GM18502 (cell line): Measurements from ENCODE around the gene ITGA11.
"Not testable (repeated sequence)": the region's sequence is repeated elsewhere in the genome, so short reads cannot be mapped to it uniquely, and the experiment has no call there.

Experiments
- ATAC-seq: cut with Tn5 transposase; IDR thresholded peaks from one replicate; pipeline ENCODE4 v1.9.1; 2021; ENCODE audit warnings: mild to moderate bottlenecking; ENCODE audit not compliant: unreplicated experiment, poor library complexity

Gene ITGA11

GRCh38 chr15:68426116-68426515 is 5.8 kb downstream of the ITGA11 start:
- no peak for ATAC-seq

- ATAC-seq: no peak
Measured at GRCh38 chr15:68425428-68426060, 6.4 kb downstream of the ITGA11 start.

GRCh38 chr15:68424754-68425390 is 7.1 kb downstream of the ITGA11 start:
- ATAC-seq: no peak

GRCh38 chr15:68423359-68424296 is 8.3 kb downstream of the ITGA11 start:
- ATAC-seq: no peak

GRCh38 chr15:68422403-68423145 is 9.4 kb downstream of the ITGA11 start:
- not testable (repeated sequence) for ATAC-seq

GRCh38 chr15:68421798-68422402 is 10.1 kb downstream of the ITGA11 start:
- no peak for ATAC-seq

GRCh38 chr15:68421115-68421551 is 10.8 kb downstream of the ITGA11 start:
- no peak for ATAC-seq

- ATAC-seq: no peak
Measured at GRCh38 chr15:68420186-68420684, 11.7 kb downstream of the ITGA11 start.

- ATAC-seq: no peak
Measured at GRCh38 chr15:68419301-68420175, 12.4 kb downstream of the ITGA11 start.

- no peak for ATAC-seq
Measured at GRCh38 chr15:68418611-68419161, 13.3 kb downstream of the ITGA11 start.

GRCh38 chr15:68417897-68418296 is 14.1 kb downstream of the ITGA11 start:
- ATAC-seq: no peak

- ATAC-seq: no peak
Measured at GRCh38 chr15:68417051-68417450, 14.9 kb downstream of the ITGA11 start.

- ATAC-seq: no peak
Measured at GRCh38 chr15:68416158-68416535, 15.8 kb downstream of the ITGA11 start.

- no peak for ATAC-seq
Measured at GRCh38 chr15:68415501-68416157, 16.3 kb downstream of the ITGA11 start.

- no peak for ATAC-seq
Measured at GRCh38 chr15:68415061-68415460, 16.9 kb downstream of the ITGA11 start.

- ATAC-seq: no peak
Measured at GRCh38 chr15:68414591-68414990, 17.4 kb downstream of the ITGA11 start.

- ATAC-seq: no peak
Measured at GRCh38 chr15:68414206-68414555, 17.8 kb downstream of the ITGA11 start.
